ENCODE measurements around the gene DNAH9.

The DNAH9 gene

DNA sequence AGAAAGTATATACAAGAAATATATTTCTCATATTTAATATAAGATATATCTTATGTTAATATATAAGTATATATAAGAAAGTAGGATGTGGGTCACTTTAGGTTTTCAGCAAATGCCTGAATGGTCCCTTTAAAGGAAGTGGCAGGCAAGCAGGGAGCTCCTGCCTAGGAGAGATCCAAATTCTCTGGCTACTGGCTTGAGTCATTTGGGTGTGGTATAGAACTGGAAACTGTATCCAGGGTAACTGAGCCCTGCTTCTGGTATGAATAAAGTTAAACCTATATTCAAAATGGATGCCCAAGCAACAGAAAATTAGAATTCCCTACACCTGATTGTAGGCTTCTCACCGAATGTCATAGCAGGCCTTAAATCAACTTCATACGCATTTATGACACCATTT is 254.6 kb downstream of the DNAH9 start:
- no peak for DNase-seq

DNA sequence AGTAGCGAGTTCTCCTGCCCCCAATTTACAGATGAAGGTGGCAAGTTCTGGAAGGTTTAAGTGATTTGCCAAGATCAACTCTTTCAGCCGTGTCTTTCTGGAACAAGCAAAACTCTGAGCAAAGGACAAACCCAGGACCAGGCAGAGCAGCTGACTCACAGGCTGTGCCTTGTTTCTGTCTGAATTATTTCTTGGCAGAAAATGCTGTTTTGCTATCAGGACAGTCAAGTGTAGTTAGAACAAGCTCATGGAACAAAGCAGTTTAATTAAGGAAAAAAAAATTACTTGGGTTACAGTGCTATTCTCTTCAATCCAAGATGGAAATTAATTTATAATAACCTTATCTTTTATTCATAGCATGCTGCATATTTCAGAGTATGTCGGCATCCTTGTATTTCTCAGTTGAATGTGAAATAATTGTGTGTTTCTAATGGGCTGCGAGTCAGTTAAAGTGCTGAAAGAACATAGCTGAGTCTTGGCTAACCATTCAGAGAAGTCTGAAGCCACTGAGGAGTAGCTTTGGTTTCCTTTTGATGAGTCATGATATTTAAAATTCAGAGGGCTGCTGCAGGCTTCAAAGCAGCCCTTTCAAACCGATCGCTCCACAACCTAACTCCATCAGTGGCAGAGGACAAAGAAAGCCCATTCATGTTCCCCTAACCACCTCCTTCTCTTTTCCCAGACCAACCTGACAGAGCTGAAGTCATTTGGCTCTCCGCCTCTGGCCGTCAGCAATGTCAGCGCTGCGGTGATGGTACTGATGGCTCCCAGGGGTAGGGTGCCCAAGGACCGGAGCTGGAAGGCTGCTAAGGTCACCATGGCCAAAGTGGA is 255.3 kb downstream of the DNAH9 start:
- DNase-seq, result no peak

- DNase-seq, result no peak
These were observed 257.0 kb downstream of the DNAH9 start for GRCh38 chr17:11855306-11855705.

- no peak for DNase-seq
These were observed 258.7 kb downstream of the DNAH9 start for GRCh38 chr17:11857006-11857405.

- no peak for DNase-seq
These were observed 271.6 kb downstream of the DNAH9 start for GRCh38 chr17:11869680-11870394.

- no peak for DNase-seq
These were observed 273.5 kb downstream of the DNAH9 start for GRCh38 chr17:11871773-11872172.

GRCh38 chr17:11874756-11875155 is 276.5 kb downstream of the DNAH9 start:
- DNase-seq, result no peak

DNA sequence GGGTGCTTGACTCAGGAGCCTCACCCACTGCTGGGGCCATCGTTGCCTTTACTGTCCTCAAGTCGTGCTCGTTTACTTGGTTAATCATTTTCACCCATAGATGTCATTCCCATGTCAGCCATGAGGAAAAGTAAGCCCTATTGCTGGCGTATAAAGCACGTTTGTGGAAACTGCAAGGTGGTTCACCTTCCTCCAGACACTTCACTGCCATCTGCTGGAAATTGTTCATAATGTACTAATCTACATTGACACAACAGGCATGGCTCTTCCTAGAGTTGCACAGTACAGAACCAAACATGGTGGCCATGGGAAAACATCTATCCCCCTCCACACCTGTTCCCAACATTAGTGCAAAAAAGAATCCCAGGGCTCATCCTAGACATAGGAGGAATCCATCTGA is 282.4 kb downstream of the DNAH9 start:
- DNase-seq, result no peak

- DNase-seq, result no peak
These were observed 284.4 kb downstream of the DNAH9 start for GRCh38 chr17:11882716-11883115.

DNA sequence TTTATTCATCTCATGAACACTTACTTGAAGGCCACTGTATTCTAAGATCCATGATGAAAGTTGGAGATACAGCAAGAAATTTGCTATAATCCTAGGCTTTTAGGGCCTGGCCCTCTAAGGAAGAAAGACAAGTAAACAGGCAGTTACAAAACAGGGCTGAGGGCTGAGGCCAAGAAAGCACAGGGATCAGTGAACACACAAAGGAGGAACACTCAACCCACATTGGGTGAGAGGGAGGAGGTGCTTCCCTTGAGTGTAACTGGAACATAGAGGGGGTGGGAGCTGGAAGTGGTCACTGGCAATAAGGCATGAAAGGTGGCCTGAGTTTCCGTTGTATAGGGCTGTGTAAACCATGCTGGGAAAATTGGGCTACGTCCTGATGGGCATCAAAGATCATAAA is 286.8 kb downstream of the DNAH9 start:
- no peak for DNase-seq

DNA sequence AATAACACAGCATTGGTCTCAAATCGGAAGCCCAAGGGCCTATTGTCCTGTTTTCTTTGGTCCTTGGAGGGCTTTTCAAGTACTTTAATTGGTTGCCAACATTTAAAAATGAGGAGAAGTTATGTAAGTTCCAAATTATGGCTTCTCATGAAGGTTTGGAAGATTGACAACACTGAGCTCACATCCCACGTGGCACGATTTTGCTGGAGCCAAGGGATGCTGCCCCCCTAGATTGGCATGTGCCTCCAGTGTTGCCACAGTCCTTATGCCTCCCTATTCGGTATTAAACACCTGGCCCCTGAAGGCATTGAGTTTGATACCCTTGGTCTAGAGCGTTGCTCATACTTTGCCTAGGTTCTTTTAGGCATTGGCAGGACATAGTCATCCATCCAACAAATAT is 291.0 kb downstream of the DNAH9 start:
- DNase-seq, result no peak

DNA sequence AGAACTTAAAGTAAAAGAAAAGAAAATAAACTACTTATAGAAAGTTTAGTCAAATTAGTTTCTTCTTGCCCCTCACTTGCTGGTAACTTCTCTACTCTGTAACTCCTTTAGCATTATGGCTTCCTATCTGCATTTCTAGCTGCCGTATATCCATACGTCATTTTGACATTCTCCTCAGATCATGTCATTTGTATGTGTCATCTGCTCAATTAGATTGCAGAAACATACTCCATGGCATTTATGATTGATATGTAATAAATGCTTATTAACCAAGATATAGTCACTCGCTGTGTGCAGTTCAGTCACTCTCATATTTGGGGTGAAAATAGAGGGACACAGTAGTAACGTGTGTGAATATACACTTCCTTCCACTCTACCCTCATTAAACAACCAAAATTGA is 295.6 kb downstream of the DNAH9 start:
- DNase-seq, result no peak

DNA sequence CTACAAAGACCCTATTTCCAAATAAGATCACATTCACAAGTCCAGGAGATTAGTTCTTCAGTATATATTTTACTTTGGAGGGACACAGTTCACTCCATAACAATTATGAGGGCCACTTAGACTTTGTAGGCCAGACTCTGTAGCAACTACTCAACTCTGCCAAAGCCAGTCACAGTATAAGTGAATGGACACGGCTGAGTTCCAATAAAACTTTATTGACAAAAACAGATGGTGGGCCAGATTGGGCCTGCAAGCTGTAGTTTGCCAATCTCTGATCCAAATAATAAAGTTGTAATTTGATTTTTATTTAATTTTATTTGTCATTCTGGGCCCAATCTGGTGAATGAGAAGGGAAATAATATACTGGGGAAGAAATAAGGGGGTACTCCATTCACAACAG is 297.9 kb downstream of the DNAH9 start:
- DNase-seq, result no peak

DNA sequence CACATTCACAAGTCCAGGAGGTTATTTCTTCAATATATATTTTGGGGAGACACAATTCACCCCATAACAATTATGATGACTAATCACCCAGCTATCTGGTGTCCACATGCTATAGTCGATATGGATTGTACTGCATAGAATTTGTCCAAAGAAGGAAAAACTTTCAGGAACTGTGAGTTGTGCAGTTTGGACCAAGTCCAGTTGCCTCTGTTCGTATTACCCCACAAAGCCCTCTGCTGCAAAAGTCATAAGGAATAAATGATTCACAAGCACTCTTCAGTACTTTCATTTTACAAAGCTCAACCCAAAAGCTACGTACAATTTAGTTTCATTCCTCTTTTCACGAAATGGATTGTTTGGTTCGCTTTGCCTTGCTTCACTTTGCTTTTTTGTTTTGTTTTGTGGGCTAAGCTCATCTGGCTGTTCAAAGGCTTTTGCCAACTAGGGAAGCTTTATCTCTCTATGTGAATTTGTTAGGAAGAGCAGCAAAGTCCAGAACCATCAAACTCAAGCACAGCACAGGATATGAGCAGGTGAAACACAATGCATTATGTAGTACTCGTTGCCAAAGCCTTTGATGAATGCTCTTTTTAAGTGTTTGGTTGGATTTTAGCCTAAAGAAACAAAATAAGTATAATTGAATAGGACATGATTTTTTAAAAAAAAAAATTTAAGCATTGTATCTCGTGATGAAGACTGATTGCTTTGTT is 300.4 kb downstream of the DNAH9 start:
- no peak for DNase-seq

- DNase-seq, result no peak
These were observed 301.3 kb downstream of the DNAH9 start for GRCh38 chr17:11899537-11899942.

DNA sequence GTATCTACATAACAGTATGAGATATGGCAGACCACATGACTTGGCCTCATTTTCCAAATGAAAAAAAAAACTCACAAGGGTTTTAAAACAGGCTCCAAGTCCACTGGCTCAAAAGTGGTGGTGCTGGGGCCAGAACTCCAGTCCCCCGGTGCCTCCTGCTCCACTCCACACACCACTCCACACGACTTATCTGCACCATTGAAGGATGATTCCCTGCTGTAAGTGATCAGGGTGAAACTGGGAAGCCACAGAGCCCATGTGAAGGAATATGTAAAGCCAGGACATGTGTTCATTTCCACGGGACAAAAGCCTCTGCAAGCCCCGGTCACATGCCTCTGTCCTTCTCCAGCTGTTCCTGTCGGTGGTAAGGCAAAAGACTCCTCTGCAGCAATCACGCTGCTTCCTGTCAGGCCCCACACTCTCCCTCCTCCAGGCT is 301.8 kb downstream of the DNAH9 start:
- DNase-seq, result no peak

GRCh38 chr17:11900655-11901054 is 302.4 kb downstream of the DNAH9 start:
- DNase-seq, result no peak

DNA sequence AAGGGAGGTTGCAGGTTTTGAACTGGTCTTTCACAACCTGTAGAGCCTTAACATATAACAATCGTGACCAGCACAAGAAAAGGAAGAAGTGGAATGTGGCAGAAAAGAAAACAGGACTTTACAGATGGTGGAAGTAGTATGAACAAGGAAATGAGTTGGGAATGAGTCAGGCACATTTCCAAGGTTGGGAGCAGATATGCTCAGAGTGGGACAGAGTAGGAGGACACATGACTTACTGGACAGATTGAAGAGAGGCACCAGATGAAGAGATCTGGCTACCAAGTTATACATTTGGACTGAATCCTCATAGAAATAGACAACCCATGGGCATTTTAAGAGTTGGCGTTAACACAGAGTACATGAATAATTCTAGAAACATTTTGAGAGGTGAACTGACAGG is 303.7 kb downstream of the DNAH9 start:
- no peak for DNase-seq

DNA sequence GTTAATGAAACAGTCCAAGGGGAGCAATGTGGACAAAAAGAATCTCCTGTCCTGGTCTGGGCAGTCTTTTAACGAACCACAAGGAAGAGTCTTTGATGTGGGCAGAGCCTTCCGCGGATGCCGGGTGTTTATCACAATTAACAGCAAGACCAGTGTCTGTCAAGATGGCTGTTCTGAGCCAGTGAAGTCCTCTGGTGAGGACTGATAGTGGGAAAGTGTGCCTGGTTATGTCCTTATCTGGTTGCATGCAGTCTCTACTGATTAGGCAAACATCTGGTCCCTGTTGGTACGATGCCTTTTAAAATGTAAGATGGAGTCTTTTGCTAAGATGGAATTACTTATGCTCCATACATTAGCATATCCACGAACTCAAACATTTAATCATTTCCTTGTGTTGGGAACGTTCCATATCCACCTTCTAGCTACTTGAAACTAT is 310.5 kb downstream of the DNAH9 start:
- no peak for DNase-seq

- no peak for DNase-seq
These were observed 311.1 kb downstream of the DNAH9 start for GRCh38 chr17:11909348-11909747.

DNA sequence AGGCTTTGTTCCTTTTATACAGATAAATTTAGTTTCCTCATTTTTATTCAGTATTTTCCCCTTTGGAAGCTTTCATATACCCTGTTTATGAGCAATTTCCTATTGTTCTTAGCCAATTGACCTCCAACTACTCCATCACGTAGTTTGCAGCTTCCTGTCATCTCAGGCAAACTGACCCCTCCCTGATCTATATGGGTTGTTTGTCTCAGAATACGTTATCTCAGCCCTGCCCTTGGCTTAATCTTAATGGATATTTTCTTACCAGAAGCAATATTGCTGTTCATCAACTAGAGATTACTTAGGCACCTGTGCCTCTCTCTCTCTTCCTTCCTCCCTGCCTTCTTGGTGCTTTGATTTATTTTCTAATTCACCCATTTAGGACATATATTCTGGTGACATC is 317.8 kb downstream of the DNAH9 start:
- DNase-seq, result no peak

DNA sequence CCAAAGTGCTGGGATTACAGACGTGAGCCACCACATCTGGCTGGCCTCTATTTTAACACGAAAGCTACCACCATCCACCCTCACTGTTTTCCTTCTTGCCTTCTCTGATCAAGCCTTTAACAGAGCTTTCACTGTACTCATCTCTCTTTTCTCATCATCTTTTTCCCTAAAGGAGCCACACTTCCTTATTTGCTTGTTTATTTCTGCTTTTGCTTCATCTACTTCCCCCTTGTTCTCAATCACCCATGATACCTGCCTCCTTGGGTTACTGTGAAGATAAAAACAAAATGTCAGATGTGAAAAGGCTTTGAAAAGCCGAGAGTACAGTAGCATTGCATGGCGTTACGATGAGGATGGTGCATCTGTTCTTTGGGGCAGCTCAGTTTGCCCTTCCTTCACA is 319.1 kb downstream of the DNAH9 start:
- DNase-seq, result no peak

GRCh38 chr17:11921296-11921695 is 323.0 kb downstream of the DNAH9 start:
- no peak for DNase-seq

DNA sequence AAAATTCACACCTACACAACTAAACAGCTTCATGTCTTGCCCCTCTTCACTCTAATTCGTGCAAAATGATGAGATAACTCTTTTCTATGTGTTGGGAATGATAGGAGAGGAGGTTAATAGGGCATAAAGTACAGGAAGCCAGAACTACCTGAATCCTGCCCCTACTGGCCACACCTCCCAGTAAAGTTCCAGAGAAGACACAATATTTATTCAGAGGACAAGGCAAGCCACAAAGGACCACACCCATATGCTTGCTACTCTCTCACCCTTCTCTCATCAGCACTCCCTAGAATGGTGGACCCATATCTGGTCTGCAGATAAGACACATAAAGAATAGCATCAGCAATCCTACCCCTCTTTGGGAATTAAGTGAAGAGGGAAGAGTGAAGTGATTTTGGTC is 324.4 kb downstream of the DNAH9 start:
- no peak for DNase-seq
